Measurements from ENCODE around the gene DDX49.

DNA sequence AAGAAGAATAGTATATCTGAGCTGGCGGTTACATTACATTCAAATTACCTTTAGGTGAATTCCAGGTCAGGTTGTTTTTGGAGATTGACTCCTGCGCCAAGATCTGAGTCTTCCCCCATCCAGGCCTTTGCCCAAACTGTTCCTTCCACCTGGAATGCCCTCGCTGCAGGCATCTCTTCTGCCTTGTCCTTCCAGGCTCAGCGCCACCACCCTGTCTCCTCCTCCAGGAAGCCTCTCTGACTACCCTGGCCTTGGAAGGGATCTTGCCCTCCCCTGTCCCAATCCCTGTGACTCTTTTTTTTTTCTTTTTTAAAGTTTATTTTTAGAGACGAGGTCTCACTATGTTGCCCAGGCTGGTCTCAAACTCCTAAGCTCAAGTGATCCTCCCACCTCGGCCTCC lies 23.2 kb downstream of the DDX49 start:
- TF ChIP-seq, protein P1, sequence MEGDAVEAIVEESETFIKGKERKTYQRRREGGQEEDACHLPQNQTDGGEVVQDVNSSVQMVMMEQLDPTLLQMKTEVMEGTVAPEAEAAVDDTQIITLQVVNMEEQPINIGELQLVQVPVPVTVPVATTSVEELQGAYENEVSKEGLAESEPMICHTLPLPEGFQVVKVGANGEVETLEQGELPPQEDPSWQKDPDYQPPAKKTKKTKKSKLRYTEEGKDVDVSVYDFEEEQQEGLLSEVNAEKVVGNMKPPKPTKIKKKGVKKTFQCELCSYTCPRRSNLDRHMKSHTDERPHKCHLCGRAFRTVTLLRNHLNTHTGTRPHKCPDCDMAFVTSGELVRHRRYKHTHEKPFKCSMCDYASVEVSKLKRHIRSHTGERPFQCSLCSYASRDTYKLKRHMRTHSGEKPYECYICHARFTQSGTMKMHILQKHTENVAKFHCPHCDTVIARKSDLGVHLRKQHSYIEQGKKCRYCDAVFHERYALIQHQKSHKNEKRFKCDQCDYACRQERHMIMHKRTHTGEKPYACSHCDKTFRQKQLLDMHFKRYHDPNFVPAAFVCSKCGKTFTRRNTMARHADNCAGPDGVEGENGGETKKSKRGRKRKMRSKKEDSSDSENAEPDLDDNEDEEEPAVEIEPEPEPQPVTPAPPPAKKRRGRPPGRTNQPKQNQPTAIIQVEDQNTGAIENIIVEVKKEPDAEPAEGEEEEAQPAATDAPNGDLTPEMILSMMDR (conservative IDR thresholded peaks at IDR 0.05), result no peak
- no peak for TF ChIP-seq ZFX (IDR thresholded peaks at IDR 0.05)

All from C4-2B (cell line).